Measurements from ENCODE around the gene NFIA. TPM values are rescaled to one million over a fixed set of nuclear protein-coding genes. Genes with fewer than 3 reads are reported as not detected.

NFIA gene
- total and polyA plus RNA-seq, 9 of the 15 experiments (the other 6 are each of a cell fraction or from before 2014, with no cell fraction given) = 5.3 to 24.9 (median 9.8) TPM

- Histone ChIP-seq H3K27me3 (ENCODE audit: control insufficient read depth in 2 of 2, insufficient read depth in 2 of 2, low read length in 2 of 2) (peaks cover 25 to 37% of the 10 kb centered on the region in 2 experiments; a peak in 4 of 5 replicates), H3K9me3 (replicated peaks; ENCODE audit: control insufficient read depth, insufficient read depth, low read depth, low read length) (no peaks in the 10 kb centered on the region), H3K4me3 (no peak overlapping the region), H3K27ac (ENCODE audit: extremely low read depth, low read depth, low read length) (no peak overlapping the region), H3K79me2 (ENCODE audit: control insufficient read depth, insufficient read depth, low read length) (no peaks in the 10 kb centered on the region), H3K4me2 (ENCODE audit: insufficient read depth, low read length) (no peak overlapping the region), H4K20me1 (replicated peaks; ENCODE audit: control insufficient read depth, insufficient read depth, low read length) (no peaks in the 10 kb centered on the region), H3K9me1 (ENCODE audit: control insufficient read depth, insufficient read depth, low read length) (no peaks in the 10 kb centered on the region), H3K4me1 (replicated peaks in 1 of 2; ENCODE audit: control insufficient read depth in 2 of 2, insufficient read depth in 2 of 2, low read length in 2 of 2) (no peaks in the 10 kb centered on the region), H3K9ac (ENCODE audit: insufficient read depth in 1 of 2, low read depth in 2 of 2, low read length in 2 of 2) (no peak overlapping the region), H2AFZ (ENCODE audit: low read depth, low read length) (no peak overlapping the region), H3K36me3 (ENCODE audit: control insufficient read depth, insufficient read depth, low read length) (no peaks in the 10 kb centered on the region)
- ChIA-PET CTCF (ENCODE audit: low intra/inter-chr PET ratio) (no interaction called here), POLR2A (interaction anchor here (0.6 to 1.8 kb wide), 2 partner anchors 9 to 497 kb away, joined by 4 to 6 read pairs; no protein-coding TSS in a partner anchor)
- no peak for FAIRE-seq
- WGBS (ENCODE audit: insufficient coverage, low coverage, missing lambda C conversion rate) = 3% methylated on average over 4 of the region's 4 CpGs
- no TSS peak for BruUV-seq (replicated peaks)
- in situ Hi-C loops (cut with MboI) = no loop called here
- intact Hi-C loops (cut with micrococcal nuclease) = no loop called here
- TF ChIP-seq ZNF507 (tag; conservative IDR thresholded peaks at IDR 0.05) (no peak), ZNF224 (CRISPR knock-in tag; IDR thresholded peaks at IDR 0.05) (no peak), STAT6 (CRISPR knock-in tag; IDR thresholded peaks at IDR 0.05) (no peak), LARP7 (IDR thresholded peaks at IDR 0.05) (no peak), ZNF76 (CRISPR knock-in tag; IDR thresholded peaks at IDR 0.05; ENCODE audit: borderline replicate concordance) (no peak), TAL1 (IDR thresholded peaks at IDR 0.05) (no peak)
- no peak for ATAC-seq
- DNase-seq (ENCODE audit: extremely low read depth in 1 of 4, low spot score in 3 of 4) = no peak
These were observed 404.6 kb downstream of the NFIA start for GRCh38 chr1:61486783-61487536.
